Tibial nerve (tissue), 4 donors: ENCODE measurements around the gene KRT86.

Experiments
- CTCF ChIP-seq, 5 experiments: fragments of 200-600 bp in 3 of 5; fragments of 450-650 bp in 2 of 5; sonication (generic) in 3 of 5; IDR thresholded peaks; one replicate each; pipeline ENCODE4 v1.5.1; 2016 to 2019; ENCODE audit warnings: antibody characterized with exemption in 5 of 5, mild to moderate bottlenecking in 3 of 5, moderate library complexity in 2 of 5
- EP300 ChIP-seq, 2 donors: sonication (generic); formaldehyde crosslinking; IDR thresholded peaks; one replicate each; pipeline ENCODE4 v1.6.1; 2017; ENCODE audit warnings: antibody characterized with exemption in 2 of 2, mild to moderate bottlenecking in 1 of 2
- POLR2A ChIP-seq, 2 donors: fragments of 450-650 bp; IDR thresholded peaks; one replicate each; pipeline ENCODE4 v1.6.1; 2017; ENCODE audit warnings: antibody characterized with exemption in 2 of 2, mild to moderate bottlenecking in 2 of 2, moderate library complexity in 2 of 2

- TF ChIP-seq POLR2A (IDR thresholded peaks at IDR 0.05) (no peak), CTCF (IDR thresholded peaks at IDR 0.05) (no peak), EP300 (IDR thresholded peaks at IDR 0.05) (no peak)
Measured at GRCh38 chr12:52239767-52240166, 34.7 kb upstream of the KRT86 start.
